OCI-LY1 (cell line): ENCODE results near the gene REPS2.

ENCODE experiments used
- H2AFZ ChIP-seq: fragments of 200-600 bp; sonication (generic), shearing (Covaris generic); 2 replicates; pipeline ENCODE4 v1.6.0; 2014; ENCODE audit warnings: antibody characterized with exemption, mild to moderate bottlenecking, low read length
- H3F3A ChIP-seq: fragments of 200-600 bp; sonication (generic), shearing (Covaris generic); 2 replicates; pipeline ENCODE4 v1.6.0; 2014; ENCODE audit warnings: mild to moderate bottlenecking, antibody characterized with exemption, low read length, moderate library complexity; ENCODE audit not compliant: insufficient read depth
- H3K27ac ChIP-seq: fragments of 200-600 bp; sonication (generic); 2 replicates; pipeline ENCODE4 v1.5.1; 2014; ENCODE audit warnings: low read length, mixed run types, mild to moderate bottlenecking, low read depth; ENCODE audit not compliant: poor library complexity, severe bottlenecking
- H3K27me3 ChIP-seq: fragments of 200-600 bp; sonication (generic); 2 replicates; pipeline ENCODE4 v1.6.0; 2014; ENCODE audit warnings: antibody characterized with exemption, mild to moderate bottlenecking, low read length, moderate library complexity; ENCODE audit not compliant: insufficient read depth
- H3K36me3 ChIP-seq: fragments of 200-600 bp; sonication (generic); 2 replicates; pipeline ENCODE4 v1.6.1; 2014; ENCODE audit warnings: mild to moderate bottlenecking, antibody characterized with exemption, low read length, moderate library complexity, mixed read lengths; ENCODE audit not compliant: insufficient read depth
- H3K4me1 ChIP-seq: fragments of 200-600 bp; sonication (generic); 2 replicates; pipeline ENCODE4 v1.5.1; 2014; ENCODE audit warnings: mild to moderate bottlenecking, low read length, moderate library complexity; ENCODE audit not compliant: insufficient read depth, severe bottlenecking
- H3K4me2 ChIP-seq: fragments of 200-600 bp; sonication (generic), shearing (Covaris generic); 2 replicates; pipeline ENCODE4 v1.6.1; 2014; ENCODE audit warnings: low read length
- H3K4me3 ChIP-seq: fragments of 200-600 bp; sonication (generic); 2 replicates; pipeline ENCODE4 v1.5.1; 2014; ENCODE audit warnings: low read length, low read depth, mild to moderate bottlenecking, mixed read lengths; ENCODE audit not compliant: poor library complexity, severe bottlenecking
- H3K79me2 ChIP-seq: fragments of 200-600 bp; shearing (Covaris generic); 2 replicates; pipeline ENCODE4 v1.6.1; 2016; ENCODE audit warnings: mixed run types, low read length, mixed read lengths; ENCODE audit not compliant: insufficient read depth
- H3K9ac ChIP-seq: fragments of 200-600 bp; sonication (generic), shearing (Covaris generic); 2 replicates; pipeline ENCODE4 v1.6.1; 2014; ENCODE audit warnings: mild to moderate bottlenecking, low read length, mixed read lengths
- H3K9me2 ChIP-seq: fragments of 200-600 bp; sonication (generic), shearing (Covaris generic); 2 replicates; pipeline ENCODE4 v1.6.1; 2014; ENCODE audit warnings: low read depth, mild to moderate bottlenecking, low read length, mixed read lengths
- H3K9me3 ChIP-seq: fragments of 200-600 bp; shearing (Covaris generic); 2 replicates; pipeline ENCODE4 v1.6.1; 2014; ENCODE audit warnings: low read length, mixed read lengths
- H4K20me1 ChIP-seq: fragments of 200-600 bp; sonication (generic), shearing (Covaris generic); 2 replicates; pipeline ENCODE4 v1.6.0; 2016; ENCODE audit warnings: mild to moderate bottlenecking, low read length; ENCODE audit not compliant: insufficient read depth
- EZH2 ChIP-seq: fragments of 200-600 bp; sonication (generic), shearing (Covaris generic); IDR thresholded peaks from 2 replicates; pipeline ENCODE4 v1.8.0; 2017; ENCODE audit warnings: borderline replicate concordance, mixed run types, mild to moderate bottlenecking, antibody characterized with exemption, low read length, moderate library complexity, mixed read lengths
- TF ChIP-seq, protein P1 (sequence below): fragments of 200-600 bp; sonication (generic), shearing (Covaris generic); IDR thresholded peaks from 2 replicates; pipeline ENCODE4 v1.5.1; 2017; ENCODE audit warnings: mild to moderate bottlenecking, antibody characterized with exemption, low read length, moderate library complexity, mixed read lengths

REPS2 gene

DNA sequence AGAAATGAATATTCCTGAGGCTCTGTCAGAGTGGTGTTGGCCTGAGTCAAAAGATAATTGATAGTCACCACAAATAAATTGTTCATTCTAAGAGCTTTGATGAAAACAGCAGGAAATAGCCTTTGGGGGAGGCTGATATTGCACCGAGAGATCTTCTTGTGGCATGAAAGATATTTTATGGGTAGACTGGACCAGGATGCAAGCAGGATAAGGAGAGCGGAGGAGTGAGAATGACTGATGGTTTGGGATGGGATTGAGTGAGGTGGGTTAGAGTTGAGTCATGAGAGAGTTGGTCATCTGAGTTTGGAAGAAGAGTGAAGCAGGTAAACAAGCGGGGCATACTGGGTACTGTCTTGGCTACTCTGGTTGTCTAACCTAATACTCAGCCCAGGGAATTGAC, 88.7 kb downstream of the REPS2 start:
- H3K27ac ChIP-seq = no peak overlapping the region
- H3K4me2 ChIP-seq = no peak overlapping the region
- H3K27me3 ChIP-seq = no peaks in the 10 kb centered on the region
- no peak overlapping the region for H2AFZ ChIP-seq
- no peak for TF ChIP-seq EZH2
- TF ChIP-seq, protein P1, sequence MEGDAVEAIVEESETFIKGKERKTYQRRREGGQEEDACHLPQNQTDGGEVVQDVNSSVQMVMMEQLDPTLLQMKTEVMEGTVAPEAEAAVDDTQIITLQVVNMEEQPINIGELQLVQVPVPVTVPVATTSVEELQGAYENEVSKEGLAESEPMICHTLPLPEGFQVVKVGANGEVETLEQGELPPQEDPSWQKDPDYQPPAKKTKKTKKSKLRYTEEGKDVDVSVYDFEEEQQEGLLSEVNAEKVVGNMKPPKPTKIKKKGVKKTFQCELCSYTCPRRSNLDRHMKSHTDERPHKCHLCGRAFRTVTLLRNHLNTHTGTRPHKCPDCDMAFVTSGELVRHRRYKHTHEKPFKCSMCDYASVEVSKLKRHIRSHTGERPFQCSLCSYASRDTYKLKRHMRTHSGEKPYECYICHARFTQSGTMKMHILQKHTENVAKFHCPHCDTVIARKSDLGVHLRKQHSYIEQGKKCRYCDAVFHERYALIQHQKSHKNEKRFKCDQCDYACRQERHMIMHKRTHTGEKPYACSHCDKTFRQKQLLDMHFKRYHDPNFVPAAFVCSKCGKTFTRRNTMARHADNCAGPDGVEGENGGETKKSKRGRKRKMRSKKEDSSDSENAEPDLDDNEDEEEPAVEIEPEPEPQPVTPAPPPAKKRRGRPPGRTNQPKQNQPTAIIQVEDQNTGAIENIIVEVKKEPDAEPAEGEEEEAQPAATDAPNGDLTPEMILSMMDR = no peak
- H4K20me1 ChIP-seq = no peaks in the 10 kb centered on the region
- no peaks in the 10 kb centered on the region for H3K4me1 ChIP-seq
- no peak overlapping the region for H3K4me3 ChIP-seq
- no peak overlapping the region for H3K9ac ChIP-seq
- no peaks in the 10 kb centered on the region for H3K9me2 ChIP-seq
- no peaks in the 10 kb centered on the region for H3K79me2 ChIP-seq
- H3F3A ChIP-seq = no peaks in the 10 kb centered on the region
- no peaks in the 10 kb centered on the region for H3K36me3 ChIP-seq
- no peaks in the 10 kb centered on the region for H3K9me3 ChIP-seq

DNA sequence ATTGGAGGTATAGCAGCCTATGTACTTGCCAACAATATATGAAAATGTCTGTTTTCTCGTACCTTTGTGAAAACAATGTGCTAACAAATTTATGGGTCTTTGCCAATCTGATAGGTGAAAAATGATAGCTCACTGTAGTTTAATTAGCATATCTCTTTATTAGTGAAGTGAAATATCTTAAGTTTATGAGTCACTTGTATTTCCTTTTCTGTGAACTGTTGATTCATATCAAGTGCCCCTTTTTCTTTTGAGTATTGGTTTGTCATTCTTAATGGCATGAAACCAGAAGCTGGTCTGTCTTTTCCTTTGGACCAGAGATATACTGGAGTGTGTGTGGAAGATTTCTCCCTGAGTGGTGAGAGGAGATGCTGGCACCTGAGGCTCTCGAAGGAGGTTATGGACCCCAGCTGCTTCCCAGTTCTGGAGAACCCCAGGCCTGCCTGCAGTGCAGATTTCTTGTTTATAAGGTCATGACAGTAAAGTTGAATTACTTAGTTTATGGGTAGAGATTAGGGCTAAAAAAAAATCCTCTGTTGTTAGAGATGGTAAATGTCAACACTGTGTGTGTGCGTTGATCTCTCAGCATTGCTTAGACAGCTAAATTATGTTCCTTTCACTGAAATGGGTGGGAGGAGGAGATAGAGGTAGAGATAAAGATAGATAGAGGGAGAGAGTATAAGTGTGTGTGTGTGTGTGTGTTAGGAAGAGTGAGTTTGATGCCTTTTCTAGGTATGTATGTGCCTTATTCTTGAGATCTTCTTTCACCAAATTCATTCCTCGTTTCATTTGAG, 89.9 kb downstream of the REPS2 start:
- H2AFZ ChIP-seq = no peak overlapping the region

DNA sequence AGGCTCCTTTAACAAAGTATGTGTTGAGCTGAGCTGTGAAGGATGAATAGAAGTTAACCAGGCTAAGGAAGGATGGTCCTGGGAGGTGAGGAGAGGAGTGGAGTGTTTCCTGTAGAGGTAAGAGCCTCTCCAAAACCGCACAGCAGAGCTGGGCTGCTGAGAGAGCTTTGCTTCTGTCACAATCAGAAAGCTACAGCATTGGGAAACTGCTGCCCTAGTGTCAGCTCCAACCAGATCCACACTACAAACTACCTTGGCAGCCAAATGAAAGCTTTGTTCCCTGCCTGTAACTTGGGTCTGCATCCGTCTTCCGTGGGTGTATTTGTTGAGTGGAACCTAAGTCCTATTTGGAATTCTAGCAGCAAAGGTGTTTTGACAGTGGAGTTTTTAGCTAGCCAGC, 91.8 kb downstream of the REPS2 start:
- H3K4me3 ChIP-seq = no peak overlapping the region
- H3K4me2 ChIP-seq = no peak overlapping the region
- H3K4me1 ChIP-seq = no peaks in the 10 kb centered on the region
- H3K9me2 ChIP-seq = no peaks in the 10 kb centered on the region
- H3K9me3 ChIP-seq = no peaks in the 10 kb centered on the region
- H3F3A ChIP-seq = no peaks in the 10 kb centered on the region
- no peak for TF ChIP-seq EZH2
- TF ChIP-seq, protein P1 = no peak
- H3K27me3 ChIP-seq = no peaks in the 10 kb centered on the region
- H3K79me2 ChIP-seq = no peaks in the 10 kb centered on the region
- H3K36me3 ChIP-seq = no peaks in the 10 kb centered on the region
- no peak overlapping the region for H2AFZ ChIP-seq
- no peaks in the 10 kb centered on the region for H4K20me1 ChIP-seq
- no peak overlapping the region for H3K27ac ChIP-seq
- no peak overlapping the region for H3K9ac ChIP-seq

More for the DNA sequence above, 89.9 kb downstream of the REPS2 start:
- Histone ChIP-seq H3K4me2 (no peak overlapping the region), H3K27me3 (no peaks in the 10 kb centered on the region), H3K27ac (no peak overlapping the region), H3K36me3 (no peaks in the 10 kb centered on the region), H3K4me1 (no peaks in the 10 kb centered on the region), H3K9me3 (no peaks in the 10 kb centered on the region), H3F3A (no peaks in the 10 kb centered on the region), H3K9ac (no peak overlapping the region), H3K9me2 (no peaks in the 10 kb centered on the region), H3K4me3 (no peak overlapping the region), H4K20me1 (no peaks in the 10 kb centered on the region), H3K79me2 (no peaks in the 10 kb centered on the region)
- no peak for TF ChIP-seq EZH2
- TF ChIP-seq, protein P1 = no peak
